ENCODE data around the gene CDKN3.
"Not testable (repeated sequence)": the region's sequence is repeated elsewhere in the genome, so short reads cannot be mapped to it uniquely, and the experiment has no call there.

The CDKN3 gene

DNA sequence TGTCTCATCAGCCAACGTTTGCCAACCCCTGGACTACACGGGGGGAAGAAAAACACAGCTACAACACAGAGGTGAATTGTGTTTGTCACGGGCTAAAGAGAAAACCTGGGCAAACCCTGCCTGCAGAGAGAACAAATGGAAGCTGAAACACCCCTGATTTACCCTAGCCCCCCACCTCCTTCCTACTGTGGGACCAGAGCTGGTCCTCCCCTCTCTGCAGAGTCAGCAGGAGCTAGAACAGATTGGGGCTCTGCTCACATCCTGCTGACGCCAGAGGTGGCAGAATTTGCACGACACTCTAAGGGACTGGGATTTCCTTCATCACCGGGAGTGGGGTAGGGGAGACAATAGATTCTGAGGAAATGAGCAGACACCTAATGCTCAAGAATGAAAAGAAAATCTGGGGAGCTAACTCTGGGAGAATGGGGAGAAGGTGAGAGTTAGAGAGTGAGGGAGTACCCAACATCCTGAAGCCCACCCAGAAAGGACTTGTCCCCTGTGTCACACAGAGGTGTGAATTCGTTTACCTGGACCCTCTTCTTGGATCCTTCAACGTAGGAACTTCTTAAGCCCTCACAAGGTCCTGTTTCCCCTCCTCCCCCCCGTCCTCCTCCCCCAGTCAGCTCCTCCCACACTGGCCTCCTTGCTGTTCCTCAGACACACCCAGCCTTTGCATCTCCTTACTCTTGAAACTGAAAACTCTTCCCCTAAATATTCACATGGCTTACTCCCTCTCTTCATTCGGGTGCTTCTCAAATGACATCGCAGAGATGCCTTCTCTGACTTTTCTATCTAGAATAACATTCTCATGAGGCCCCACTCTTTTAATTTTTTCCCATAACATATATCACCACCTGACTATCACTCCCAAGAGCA lies 26.2 kb upstream of the CDKN3 start:
- no peak for DNase-seq

DNA sequence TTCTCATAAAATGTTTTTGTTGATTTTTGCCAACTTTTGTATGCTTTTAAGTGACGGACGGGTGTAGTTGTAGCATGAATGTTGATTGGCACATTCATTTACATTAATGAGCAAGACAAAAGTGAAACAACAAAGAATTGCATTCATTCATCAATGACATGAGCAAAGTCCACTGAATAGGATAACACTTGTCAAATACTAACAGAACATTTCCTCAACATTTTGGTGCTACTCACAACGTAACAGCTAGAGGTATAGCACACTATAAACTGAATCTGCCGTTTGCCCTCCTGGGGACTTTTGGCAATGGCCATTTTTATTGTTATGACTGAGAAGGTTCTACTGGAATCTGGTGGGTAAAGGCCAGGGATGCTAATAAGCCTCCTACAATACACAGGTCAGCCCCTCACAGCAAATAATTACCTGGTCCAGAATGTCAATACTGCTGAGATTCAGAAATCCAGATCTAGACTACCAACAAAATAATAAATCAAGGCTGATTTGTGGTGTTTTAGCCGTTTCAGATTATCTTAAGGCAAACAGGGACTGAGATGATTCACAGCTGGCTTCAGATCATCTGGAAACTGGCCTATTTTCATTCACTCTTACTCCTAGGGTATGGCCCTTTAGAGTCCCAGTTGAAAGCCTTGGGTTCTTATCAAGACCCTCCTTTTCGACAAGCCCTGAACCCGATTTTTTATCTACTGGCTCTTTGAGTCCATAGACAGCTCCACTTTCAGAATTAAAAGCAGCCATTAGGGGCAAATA lies 22.5 kb upstream of the CDKN3 start:
- DNase-seq = no peak

DNA sequence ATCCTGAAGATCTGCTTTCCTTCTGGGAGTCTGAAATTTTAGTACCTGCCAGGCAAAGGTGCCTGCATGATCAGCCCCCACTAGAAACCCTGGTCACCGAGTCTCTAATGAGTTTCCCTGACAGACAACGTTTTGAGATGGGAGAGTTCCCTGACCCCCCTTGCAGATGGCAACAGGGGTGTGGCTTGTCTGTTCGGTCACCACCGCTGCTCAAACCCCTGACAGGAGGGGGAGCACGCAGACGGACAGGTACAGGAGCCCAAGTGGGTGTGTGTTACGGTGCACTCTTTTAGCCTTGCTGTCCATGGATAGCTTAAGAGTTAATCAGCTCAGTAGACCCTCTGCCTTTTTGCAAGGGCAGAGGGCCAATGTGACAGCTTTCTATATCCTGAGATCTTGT lies 19.3 kb upstream of the CDKN3 start:
- no peak for DNase-seq

DNA sequence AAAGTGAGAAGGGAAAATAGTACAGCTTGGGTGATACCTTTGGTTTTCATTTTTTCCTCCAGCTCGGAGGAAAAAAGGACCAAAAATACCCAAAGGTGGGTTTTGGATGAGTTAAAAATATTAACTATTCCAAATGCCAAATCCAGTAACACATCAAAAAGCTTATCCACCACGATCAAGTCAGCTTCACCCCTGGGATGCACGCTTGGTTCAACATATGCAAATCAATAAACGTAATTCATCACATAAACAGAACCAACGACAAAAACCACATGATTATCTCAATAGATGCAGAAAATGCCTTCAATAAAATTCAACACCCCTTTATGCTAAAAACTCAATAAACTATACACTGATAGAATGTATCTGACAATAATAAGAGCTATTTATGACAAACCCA lies 17.9 kb upstream of the CDKN3 start:
- not testable (repeated sequence) for DNase-seq

- DNase-seq = not testable (repeated sequence)
Observed at GRCh38 chr14:54380558-54380957, 16.2 kb upstream of the CDKN3 start.

DNA sequence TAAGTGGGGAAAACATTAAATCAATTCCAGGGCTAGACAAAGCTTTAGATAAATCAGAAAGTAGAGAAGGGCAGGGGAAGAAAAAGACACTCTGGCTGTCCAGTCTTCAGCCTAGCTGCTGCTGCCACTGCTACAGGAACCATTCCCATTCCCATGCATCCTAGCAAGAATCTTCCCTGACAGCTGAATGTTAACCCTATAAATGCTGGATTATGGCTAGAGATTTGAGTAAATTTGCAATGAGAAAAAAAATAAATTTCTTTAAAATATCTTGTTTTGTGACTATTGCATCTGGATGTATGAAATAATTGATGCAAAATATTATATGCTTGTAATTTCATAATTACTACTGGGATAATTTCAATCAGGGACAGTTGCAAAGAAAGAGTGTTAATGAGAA lies 15.0 kb upstream of the CDKN3 start:
- no peak for DNase-seq

DNA sequence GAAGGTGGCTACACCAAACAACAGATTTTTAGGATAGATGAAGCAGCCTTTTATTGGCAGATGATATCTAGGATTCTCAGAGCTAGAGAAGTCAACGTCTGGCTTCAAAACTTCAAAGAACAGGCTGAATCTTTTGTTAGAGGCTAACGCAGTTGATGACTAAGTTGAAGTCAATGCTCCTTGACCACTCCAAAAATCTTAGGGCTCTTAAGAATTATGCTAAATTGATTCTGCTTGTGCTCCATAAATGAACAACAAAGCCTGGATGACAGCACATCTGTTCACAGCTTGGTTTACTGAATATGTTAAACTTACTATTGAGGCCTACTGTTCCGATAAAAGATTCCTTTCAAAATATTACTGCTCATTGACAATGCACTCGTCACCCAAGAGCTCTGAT lies 13.0 kb upstream of the CDKN3 start:
- no peak for DNase-seq

DNA sequence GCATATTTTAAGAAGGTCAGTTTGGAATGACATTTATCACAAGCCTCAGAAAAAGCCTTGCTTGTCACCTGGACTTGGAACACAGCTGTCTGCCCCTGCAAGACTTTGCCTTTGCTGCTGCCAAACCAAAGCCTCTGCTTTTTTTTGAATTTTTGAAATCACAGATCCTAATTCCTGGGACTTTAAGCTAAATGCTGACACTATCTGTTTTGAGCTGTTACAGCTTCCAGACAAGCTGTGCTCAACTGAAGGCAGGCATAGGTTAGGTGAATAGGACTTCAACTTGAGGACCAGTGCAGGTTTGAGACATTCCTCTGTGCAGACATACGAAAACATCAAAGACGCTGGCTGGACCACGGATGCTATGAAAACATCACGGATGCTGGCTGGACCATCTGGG lies 11.3 kb upstream of the CDKN3 start:
- no peak for DNase-seq

DNA sequence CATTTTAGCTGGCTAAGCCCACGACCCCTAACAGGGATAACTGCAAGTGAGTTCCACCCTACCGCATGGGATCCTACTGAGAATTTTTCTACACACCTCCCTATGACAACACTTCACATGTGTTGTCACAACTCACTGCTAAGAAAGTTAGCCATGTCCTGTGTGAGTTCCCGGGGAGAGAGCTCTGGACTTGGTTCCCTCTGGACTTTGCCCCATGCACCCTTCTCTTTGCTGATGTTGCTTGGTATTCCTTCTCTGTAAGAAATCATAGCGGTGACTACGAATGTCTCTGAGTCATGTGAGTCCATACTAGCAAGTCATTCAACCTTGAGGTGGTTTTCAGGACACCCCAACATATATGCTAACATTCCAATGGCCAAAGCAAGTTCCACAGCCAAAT lies 9.5 kb upstream of the CDKN3 start:
- no peak for DNase-seq

DNA sequence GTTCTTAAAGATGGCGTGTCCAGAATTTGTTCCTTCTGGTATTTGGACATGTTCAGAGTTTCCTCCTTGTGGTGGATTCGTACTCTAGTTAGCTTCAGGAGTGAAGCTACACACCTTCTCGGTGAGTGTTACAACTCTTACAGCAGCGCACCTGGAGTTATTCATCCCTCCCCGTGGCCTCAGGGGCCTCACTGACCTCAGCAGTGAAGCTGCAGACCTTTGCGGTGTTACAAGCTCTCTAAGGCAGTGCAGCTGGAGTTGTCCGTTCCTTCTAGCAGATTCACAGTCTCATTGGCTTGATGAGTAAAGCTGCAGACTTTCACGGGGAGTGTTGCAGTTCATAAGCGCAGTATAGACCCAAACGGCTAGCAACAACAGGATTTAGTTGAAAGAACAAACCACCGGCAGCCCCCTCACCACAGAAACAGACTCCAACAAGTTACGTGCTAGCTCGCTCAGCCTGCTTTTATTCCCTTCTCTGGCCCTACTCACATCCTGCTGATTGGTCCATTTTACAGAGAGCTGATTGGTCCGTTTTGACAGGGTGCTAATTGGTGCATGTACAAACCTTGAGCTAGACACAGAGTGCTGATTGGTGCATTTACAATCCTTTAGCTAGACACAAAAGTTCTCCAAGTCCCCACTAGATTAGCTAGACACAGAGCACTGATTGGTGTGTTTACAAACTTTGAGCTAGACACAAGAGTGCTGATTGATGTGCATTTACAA lies 4.5 kb upstream of the CDKN3 start:
- no peak for DNase-seq

- not testable (repeated sequence) for DNase-seq
Observed at GRCh38 chr14:54392986-54393884, 3.6 kb upstream of the CDKN3 start.

GRCh38 chr14:54394596-54394995 lies 2.2 kb upstream of the CDKN3 start:
- no peak for DNase-seq

DNA sequence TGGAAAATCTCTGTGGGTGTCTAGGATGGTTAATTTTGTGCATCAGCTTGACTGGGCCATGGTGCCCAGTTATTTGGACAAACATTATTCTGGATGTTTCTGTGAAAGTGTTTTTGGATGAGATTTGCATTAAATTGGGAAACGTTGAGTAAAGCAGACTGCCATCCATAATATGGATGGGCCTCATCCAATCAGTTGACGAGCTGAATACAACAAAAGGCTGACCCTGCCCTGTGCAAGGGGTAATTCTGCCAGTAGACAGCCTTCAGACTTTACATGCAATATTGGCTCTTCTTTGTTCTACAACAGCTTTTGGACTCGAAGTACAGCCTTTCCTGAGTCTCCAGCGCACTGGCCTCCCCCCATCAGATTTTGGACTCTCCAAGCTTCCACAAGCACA lies 1.5 kb upstream of the CDKN3 start:
- no peak for DNase-seq

DNA sequence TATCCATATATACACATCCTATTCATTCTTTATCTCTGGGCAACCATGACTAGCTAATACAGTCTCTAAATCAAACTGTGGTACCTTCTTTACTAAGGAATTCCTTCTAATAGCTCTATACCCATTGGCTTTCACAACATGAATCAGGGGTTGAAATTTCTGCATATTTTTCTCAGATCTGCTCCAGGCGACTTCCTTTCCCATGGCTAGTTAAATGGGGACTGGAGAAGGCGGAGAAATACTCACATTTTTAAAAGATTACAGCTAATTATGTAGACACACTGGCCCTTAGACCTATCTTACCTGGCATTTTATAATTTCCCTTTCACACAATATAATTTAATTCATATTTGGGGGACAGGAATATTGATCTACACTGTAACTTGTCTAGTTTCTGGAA lies 1.1 kb upstream of the CDKN3 start:
- DNase-seq = no peak

DNA sequence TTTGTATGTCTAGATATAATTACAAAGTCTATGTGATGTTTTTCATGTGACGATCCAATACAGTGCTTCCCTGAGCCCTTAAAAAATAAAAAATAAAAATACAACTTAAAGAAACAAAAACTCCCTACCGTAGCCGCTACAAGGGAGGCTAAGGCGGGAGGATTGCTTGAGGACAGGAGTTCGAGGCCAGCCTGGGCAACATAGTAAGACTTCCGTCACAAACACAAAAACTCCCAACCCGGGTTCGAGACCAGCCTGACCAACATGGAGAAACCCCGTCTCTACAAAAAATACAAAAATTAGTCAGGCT lies 669 bp upstream of the CDKN3 start:
- DNase-seq = no peak

DNA sequence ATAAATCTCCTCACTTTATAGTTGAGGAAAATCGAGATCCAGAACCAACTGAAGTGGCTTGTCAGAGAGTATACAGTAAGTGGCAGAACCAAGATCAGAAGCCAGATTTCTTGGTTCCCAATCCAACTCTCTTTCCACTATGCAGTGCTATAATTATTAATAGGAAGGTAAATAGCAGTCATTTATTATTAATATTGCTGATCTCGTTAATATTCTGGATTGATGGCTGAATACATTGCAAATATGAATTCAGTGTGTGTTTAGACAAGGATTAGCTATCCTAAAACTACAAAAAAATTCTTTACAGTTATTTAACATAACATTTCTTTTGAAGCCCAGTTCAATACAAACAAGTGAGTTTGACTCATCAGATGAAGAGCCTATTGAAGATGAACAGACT lies 2.8 kb downstream of the CDKN3 start:
- no peak for DNase-seq

- DNase-seq = not testable (repeated sequence)
Observed at GRCh38 chr14:54403401-54404005, 6.7 kb downstream of the CDKN3 start.

DNA sequence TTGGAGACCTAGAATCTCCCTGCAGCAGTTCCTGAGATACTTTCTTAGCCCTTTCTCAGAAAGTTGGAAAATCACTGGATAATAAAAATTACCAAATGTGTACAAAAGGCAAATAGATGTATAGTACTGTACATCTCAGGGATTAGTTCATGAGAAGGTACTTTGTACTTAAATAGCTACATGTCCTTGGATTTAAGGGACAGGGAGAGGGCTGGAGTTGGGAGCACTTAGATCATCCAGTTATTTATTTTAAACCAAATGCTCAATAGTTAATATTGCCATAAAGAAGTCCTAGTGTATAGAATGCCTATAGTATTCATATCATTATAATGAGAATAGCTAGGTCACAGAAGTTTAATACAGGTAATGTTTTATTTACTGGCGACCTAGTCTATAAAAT lies 13.4 kb downstream of the CDKN3 start:
- DNase-seq = no peak

- DNase-seq = no peak
Observed at GRCh38 chr14:54411371-54411770, 14.6 kb downstream of the CDKN3 start.

GRCh38 chr14:54420478-54421142 lies 23.8 kb downstream of the CDKN3 start:
- DNase-seq = no peak

DNA sequence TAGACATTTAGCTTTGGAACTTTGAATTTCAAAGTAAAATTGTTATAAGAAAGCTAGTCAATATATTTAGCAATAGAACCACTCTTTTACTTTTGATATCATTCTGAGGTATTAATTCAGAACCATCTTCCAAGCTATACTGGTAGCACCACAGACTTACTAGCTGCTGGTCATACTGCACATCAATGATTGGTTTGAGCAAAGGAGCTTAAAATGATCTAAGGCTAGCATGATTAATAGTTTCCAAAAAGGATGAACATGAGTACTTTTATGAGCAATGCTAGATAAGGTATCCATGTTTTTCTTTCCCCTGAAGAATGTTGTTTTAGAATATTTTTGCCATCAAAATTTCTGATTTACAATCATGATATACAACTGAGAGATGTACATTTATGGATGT lies 27.2 kb downstream of the CDKN3 start:
- no peak for DNase-seq

- DNase-seq = no peak
Observed at GRCh38 chr14:54424479-54424901, 27.7 kb downstream of the CDKN3 start.

Measured in NCI-H1417 treated with DMSO at 0.1 percent for 48 hours (cell line).